Kidney (tissue), 14 donors: Measurements from ENCODE around the gene PITPNC1. TPM values are rescaled to one million over a fixed set of nuclear protein-coding genes. Genes with fewer than 3 reads are reported as not detected.

ENCODE experiments used
- DNase-seq, 5 donors: peaks; one replicate each; pipeline ENCODE4 v3.0.0-alpha.2; 2013 to 2020
- FAIRE-seq: peaks from 2 replicates; lab custom pipeline; 2012; peaks lifted over from hg19 to GRCh38; lab: Jason Lieb, UNC
- H3K27ac ChIP-seq, 2 donors: one replicate each; pipeline ENCODE4 v1.7.0; 2013; ENCODE audit warnings: low read depth in 2 of 2, low read length in 2 of 2, inconsistent platforms in 1 of 2
- H3K27me3 ChIP-seq: one replicate; pipeline ENCODE4 v1.7.1; 2013; ENCODE audit warnings: low read length, inconsistent platforms; ENCODE audit not compliant: control insufficient read depth, insufficient read depth
- H3K36me3 ChIP-seq, 3 donors: one replicate each; pipeline versions ENCODE4 v1.7.0 to v1.7.1; 2013; ENCODE audit warnings: low read length in 3 of 3, control low read depth in 1 of 3, inconsistent platforms in 1 of 3; ENCODE audit not compliant: insufficient read depth in 3 of 3, control insufficient read depth in 2 of 3
- H3K4me1 ChIP-seq, 3 donors: one replicate each; pipeline versions ENCODE4 v1.7.0 to v1.7.1; 2013; ENCODE audit warnings: low read length in 3 of 3, inconsistent platforms in 1 of 3, low read depth in 1 of 3; ENCODE audit not compliant: control insufficient read depth in 2 of 3, insufficient read depth in 2 of 3
- H3K4me3 ChIP-seq, 3 donors: one replicate each; pipeline versions ENCODE4 v1.7.0 to v1.8.1; 2013; ENCODE audit warnings: low read length in 3 of 3, control low read depth in 1 of 3, inconsistent platforms in 1 of 3
- H3K9ac ChIP-seq, 3 donors: one replicate each; pipeline versions ENCODE4 v1.7.0 to v1.7.1; 2013; ENCODE audit warnings: low read length in 3 of 3, control low read depth in 1 of 3, inconsistent platforms in 1 of 3
- H3K9me3 ChIP-seq, 3 donors: one replicate each; pipeline versions ENCODE4 v1.7.0 to v1.7.1; 2013; ENCODE audit warnings: low read length in 3 of 3, control low read depth in 1 of 3, inconsistent platforms in 1 of 3; ENCODE audit not compliant: control insufficient read depth in 2 of 3, insufficient read depth in 1 of 3
- CTCF ChIP-seq: IDR thresholded peaks from 3 replicates; pipeline ENCODE4 v1.5.1; 2012; ENCODE audit warnings: mild to moderate bottlenecking, moderate library complexity, borderline replicate concordance; ENCODE audit not compliant: insufficient read depth; ENCODE audit errors: extremely low read depth
- intact Hi-C: fragments of 100-400 bp; cut with DNase I; formaldehyde crosslinking; loops from one replicate; pipeline ENCODE4 v1.11.1; 2022
- polyA plus RNA-seq: library from polyadenylated mRNA; stranded (reverse); fragments of 350-450 nt; fragmentation: Illumina TruSeq; extraction: RNeasy Lipid Tissue Mini Kit (QIAGEN cat#74804); gene quantifications from one replicate; pipeline ENCODE4 v1.2.3, GENCODE V29; 2014; ENCODE audit warnings: low read depth, low replicate concordance; ENCODE audit not compliant: insufficient read depth
- total RNA-seq: library from RNA; stranded (reverse); fragmentation: NEBNext Ultra II Directional; extraction: Animal tissue kit (Norgen Biotek cat#: 25700); gene quantifications from one replicate; pipeline ENCODE4 v1.2.1, GENCODE V29; 2021
- donor health status: control.
- donor health status: control.
- donor health status: control.
- donor health status: control.
- donor health status: control.
- donor health status: DM: yes; HTN: yes; CAD: no.
- donor health status: Normal renal cell carcinoma (clear cell type).

PITPNC1 gene
- total and polyA plus RNA-seq, 2 donors from 2014 or later: 14.2 to 41.3 TPM

GRCh38 chr17:67542219-67543114 is 165.4 kb downstream of the PITPNC1 start:
- Histone ChIP-seq H3K4me1 (peaks cover 0 to 8% (median 0%) of the 10 kb centered on the region in 3 donors), H3K9me3 (no peaks in the 10 kb centered on the region), H3K4me3 (no peak overlapping the region), H3K27me3 (no peaks in the 10 kb centered on the region), H3K27ac (no peak overlapping the region), H3K9ac (no peak overlapping the region), H3K36me3 (no peaks in the 10 kb centered on the region)
- FAIRE-seq (no peak), DNase-seq (no peak)
- intact Hi-C loops: no loop called here
- no peak for TF ChIP-seq CTCF

- Histone ChIP-seq H3K4me1 (peaks cover 0 to 8% (median 0%) of the 10 kb centered on the region in 3 donors), H3K27me3 (no peaks in the 10 kb centered on the region), H3K27ac (no peak overlapping the region), H3K36me3 (no peaks in the 10 kb centered on the region), H3K9ac (no peak overlapping the region), H3K4me3 (no peak overlapping the region), H3K9me3 (no peaks in the 10 kb centered on the region)
- no peak for FAIRE-seq
- no peak for TF ChIP-seq CTCF
- intact Hi-C loops: no loop called here
- no peak for DNase-seq
Measured at GRCh38 chr17:67544364-67544955, 167.4 kb downstream of the PITPNC1 start.

GRCh38 chr17:67546578-67547527 is 169.8 kb downstream of the PITPNC1 start:
- intact Hi-C loops: no loop called here
- Histone ChIP-seq H3K27ac (no peak overlapping the region), H3K36me3 (no peaks in the 10 kb centered on the region), H3K4me3 (no peak overlapping the region), H3K9me3 (no peaks in the 10 kb centered on the region), H3K27me3 (no peaks in the 10 kb centered on the region), H3K9ac (peak overlapping the region in 1 of 3 donors; percentile 28), H3K4me1 (peaks cover 0 to 8% (median 0%) of the 10 kb centered on the region in 3 donors)
- FAIRE-seq: no peak
- TF ChIP-seq CTCF: no peak
- DNase-seq: peak in 3 of 5 donors; percentile 17 to 88 (median 64)
